Endodermal cell (in vitro differentiated cells): ENCODE results near the gene LARGE1. TPM values are rescaled to one million over a fixed set of nuclear protein-coding genes. Genes with fewer than 3 reads are reported as not detected.

ENCODE experiments used
- DNase-seq: peaks from one replicate; pipeline ENCODE4 v3.0.0-alpha.2; 2017
- H3K27ac ChIP-seq: 2 replicates; pipeline ENCODE4 v1.5.1; 2013; ENCODE audit warnings: mild to moderate bottlenecking, low read depth, low read length, moderate library complexity
- H3K27me3 ChIP-seq: 2 replicates; pipeline ENCODE4 v1.6.1; 2013; ENCODE audit warnings: mild to moderate bottlenecking, low read length, moderate library complexity; ENCODE audit not compliant: insufficient read depth, control insufficient read depth, poor library complexity, severe bottlenecking
- H3K36me3 ChIP-seq: 2 replicates; pipeline ENCODE4 v1.7.0; 2013; ENCODE audit warnings: mild to moderate bottlenecking, low read length, moderate library complexity; ENCODE audit not compliant: control insufficient read depth, insufficient read depth
- H3K4me1 ChIP-seq: one replicate; pipeline ENCODE4 v1.7.0; 2013; ENCODE audit warnings: low read length; ENCODE audit not compliant: control insufficient read depth, insufficient read depth
- H3K4me3 ChIP-seq: 2 replicates; pipeline ENCODE4 v1.5.1; 2013; ENCODE audit warnings: mild to moderate bottlenecking, low read length, moderate library complexity
- H3K9ac ChIP-seq: 2 replicates; pipeline ENCODE4 v1.6.1; 2013; ENCODE audit warnings: mild to moderate bottlenecking, low read length, moderate library complexity; ENCODE audit not compliant: poor library complexity, severe bottlenecking; ENCODE audit errors: extremely low read depth
- H3K9me3 ChIP-seq: 2 replicates; pipeline ENCODE4 v1.6.1; 2013; ENCODE audit warnings: mild to moderate bottlenecking, low read length, moderate library complexity; ENCODE audit not compliant: control insufficient read depth
- H3K27ac Mint-ChIP-seq: 2 replicates; pipeline ENCODE4 v1.8.0; 2020; ENCODE audit warnings: mixed read lengths
- H3K27me3 Mint-ChIP-seq: 2 replicates; pipeline ENCODE4 v1.8.0; 2021; ENCODE audit warnings: mild to moderate bottlenecking, mixed read lengths; ENCODE audit not compliant: insufficient read depth
- H3K36me3 Mint-ChIP-seq: 2 replicates; pipeline ENCODE4 v1.8.0; 2020; ENCODE audit warnings: low read depth, mixed read lengths
- H3K4me1 Mint-ChIP-seq: 2 replicates; pipeline ENCODE4 v1.8.0; 2020; ENCODE audit warnings: mixed read lengths
- H3K4me3 Mint-ChIP-seq: 2 replicates; pipeline ENCODE4 v1.8.0; 2020; ENCODE audit warnings: mild to moderate bottlenecking, moderate library complexity, mixed read lengths
- H3K9me3 Mint-ChIP-seq: 2 replicates; pipeline ENCODE4 v1.8.0; 2020; ENCODE audit warnings: mild to moderate bottlenecking, mixed read lengths
- WGBS, 2 experiments: methylation state at CpG; one replicate each; pipeline versions ENCODE4 v1.1.5 to v1.1.7; 2013; ENCODE audit warnings: missing lambda C conversion rate in 2 of 2, mixed read lengths in 1 of 2; ENCODE audit not compliant: insufficient coverage in 1 of 2, insufficient read length in 1 of 2; 5-methylcytosine and 5-hydroxymethylcytosine counted together
- total RNA-seq, 2 donors: library from RNA; stranded (reverse); fragmentation: NEBNext Ultra II Directional in 1 of 2; extraction: Animal tissue kit (Norgen Biotek cat#: 25700) in 1 of 2; gene quantifications; 2 replicates in 1 of 2; 3 replicates in 1 of 2; pipeline ENCODE4 v1.2.1, GENCODE V29; 2021
- TF ChIP-seq, protein P1 (sequence below): fragments of 200-600 bp; sonication (generic); conservative IDR thresholded peaks from 2 replicates; pipeline ENCODE4 v1.5.0; 2021; ENCODE audit warnings: antibody characterized with exemption, mild to moderate bottlenecking

Gene LARGE1
- total RNA-seq, 2 donors from 2014 or later, result 17.5 to 24.3 TPM

DNA sequence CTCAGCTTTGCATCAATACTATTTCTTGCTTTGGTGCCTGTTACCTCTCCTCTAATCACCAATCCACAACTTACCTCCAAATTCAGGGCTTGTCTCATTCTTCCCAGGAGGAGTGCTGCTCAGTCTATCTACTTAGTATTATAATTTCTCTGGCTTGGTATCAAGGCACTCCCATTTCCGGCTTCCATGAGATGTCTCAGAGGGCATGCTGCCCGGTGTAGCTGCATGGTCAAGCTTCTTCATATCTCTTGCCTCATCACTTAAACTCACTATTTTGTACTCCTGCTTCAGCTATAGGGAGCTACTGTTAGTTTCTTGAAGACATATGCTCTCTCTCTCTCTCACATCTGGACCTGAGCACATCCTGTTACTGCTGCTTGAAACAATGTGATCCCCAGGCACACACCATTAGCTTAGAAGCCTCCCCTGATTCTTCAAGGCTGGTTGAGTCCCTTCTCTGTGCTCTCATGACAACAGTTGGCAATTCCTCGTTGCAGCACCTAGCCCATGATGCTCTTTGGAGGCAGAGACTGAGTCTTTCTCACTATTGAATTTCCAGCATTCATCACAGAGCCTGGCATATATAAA lies 679.3 kb downstream of the LARGE1 start:
- Mint-ChIP-seq H3K27me3 (peaks cover 23% of the 10 kb centered on the region), H3K36me3 (no peaks in the 10 kb centered on the region), H3K9me3 (peaks cover 11% of the 10 kb centered on the region), H3K27ac (no peak overlapping the region), H3K4me1 (no peaks in the 10 kb centered on the region), H3K4me3 (no peak overlapping the region)
- no peaks in the 10 kb centered on the region for H3K4me1 ChIP-seq
- no peaks in the 10 kb centered on the region for H3K36me3 ChIP-seq
- TF ChIP-seq, protein P1, sequence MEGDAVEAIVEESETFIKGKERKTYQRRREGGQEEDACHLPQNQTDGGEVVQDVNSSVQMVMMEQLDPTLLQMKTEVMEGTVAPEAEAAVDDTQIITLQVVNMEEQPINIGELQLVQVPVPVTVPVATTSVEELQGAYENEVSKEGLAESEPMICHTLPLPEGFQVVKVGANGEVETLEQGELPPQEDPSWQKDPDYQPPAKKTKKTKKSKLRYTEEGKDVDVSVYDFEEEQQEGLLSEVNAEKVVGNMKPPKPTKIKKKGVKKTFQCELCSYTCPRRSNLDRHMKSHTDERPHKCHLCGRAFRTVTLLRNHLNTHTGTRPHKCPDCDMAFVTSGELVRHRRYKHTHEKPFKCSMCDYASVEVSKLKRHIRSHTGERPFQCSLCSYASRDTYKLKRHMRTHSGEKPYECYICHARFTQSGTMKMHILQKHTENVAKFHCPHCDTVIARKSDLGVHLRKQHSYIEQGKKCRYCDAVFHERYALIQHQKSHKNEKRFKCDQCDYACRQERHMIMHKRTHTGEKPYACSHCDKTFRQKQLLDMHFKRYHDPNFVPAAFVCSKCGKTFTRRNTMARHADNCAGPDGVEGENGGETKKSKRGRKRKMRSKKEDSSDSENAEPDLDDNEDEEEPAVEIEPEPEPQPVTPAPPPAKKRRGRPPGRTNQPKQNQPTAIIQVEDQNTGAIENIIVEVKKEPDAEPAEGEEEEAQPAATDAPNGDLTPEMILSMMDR, result no peak
- DNase-seq, result no peak
- no peak overlapping the region for H3K4me3 ChIP-seq
- peaks cover 10% of the 10 kb centered on the region for H3K27me3 ChIP-seq
- 88 to 100% methylated on average over 2 to 3 of the region's 3 CpGs for WGBS, 2 experiments
- no peaks in the 10 kb centered on the region for H3K9me3 ChIP-seq
- no peak overlapping the region for H3K9ac ChIP-seq
- H3K27ac ChIP-seq, result no peak overlapping the region

DNA sequence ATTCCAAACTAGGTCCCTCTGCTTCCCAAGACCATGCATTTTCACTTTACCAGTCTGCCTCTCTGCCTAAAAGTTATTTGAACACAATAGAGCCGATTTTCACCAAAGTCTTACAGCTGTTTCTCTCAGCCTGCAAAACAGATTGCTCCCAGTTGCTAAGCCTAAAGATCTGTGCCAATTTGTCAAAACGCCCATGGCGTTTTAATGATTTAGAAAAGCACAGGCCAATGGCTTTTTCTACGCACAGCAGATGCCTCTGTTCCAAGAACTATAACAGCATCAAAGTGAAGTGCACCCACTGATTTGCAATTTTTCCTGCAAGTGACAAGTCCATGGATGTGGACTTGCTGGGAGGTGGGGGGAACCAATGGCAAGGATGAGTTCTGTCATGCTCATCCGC lies 688.2 kb downstream of the LARGE1 start:
- Mint-ChIP-seq H3K4me1 (no peaks in the 10 kb centered on the region), H3K27me3 (peaks cover 19% of the 10 kb centered on the region), H3K4me3 (no peak overlapping the region), H3K9me3 (peaks cover 52% of the 10 kb centered on the region), H3K27ac (no peak overlapping the region), H3K36me3 (peaks cover 3% of the 10 kb centered on the region)
- Histone ChIP-seq H3K4me1 (no peaks in the 10 kb centered on the region), H3K4me3 (no peak overlapping the region), H3K9ac (no peak overlapping the region), H3K27ac (no peak overlapping the region), H3K36me3 (no peaks in the 10 kb centered on the region), H3K9me3 (peaks cover 51% of the 10 kb centered on the region), H3K27me3 (no peaks in the 10 kb centered on the region)
- 79 to 89% methylated on average over 4 to 5 of the region's 5 CpGs for WGBS, 2 experiments
- DNase-seq, result no peak
- TF ChIP-seq, protein P1, result no peak

DNA sequence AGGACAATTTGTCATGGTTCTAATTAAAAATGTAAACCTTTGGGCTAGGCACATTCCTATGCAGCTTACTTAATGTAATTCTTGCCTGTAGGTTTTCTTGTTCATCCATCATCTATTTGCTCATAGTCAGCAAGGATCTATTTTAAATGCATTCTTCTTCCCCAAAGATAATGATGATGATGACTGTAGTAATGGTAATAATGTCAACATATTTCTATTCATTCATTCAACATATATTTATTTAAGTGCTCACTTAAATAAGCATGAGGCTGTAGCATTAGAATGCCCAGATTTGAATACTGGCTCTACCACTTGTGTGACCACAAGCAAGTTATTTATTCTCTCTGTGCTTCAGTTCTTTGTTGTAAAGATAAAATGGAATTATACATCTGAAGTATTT lies 692.5 kb downstream of the LARGE1 start:
- DNase-seq, result no peak
- H3K27ac Mint-ChIP-seq, result no peak overlapping the region
- Histone ChIP-seq H3K27me3 (no peaks in the 10 kb centered on the region), H3K9ac (no peak overlapping the region), H3K4me3 (no peak overlapping the region), H3K9me3 (peaks cover 53% of the 10 kb centered on the region), H3K36me3 (no peaks in the 10 kb centered on the region), H3K4me1 (no peaks in the 10 kb centered on the region), H3K27ac (no peak overlapping the region)
- no peak overlapping the region for H3K4me3 Mint-ChIP-seq
- peaks cover 51% of the 10 kb centered on the region for H3K9me3 Mint-ChIP-seq
- H3K4me1 Mint-ChIP-seq, result no peaks in the 10 kb centered on the region
- H3K27me3 Mint-ChIP-seq, result peaks cover 6% of the 10 kb centered on the region
- peaks cover 3% of the 10 kb centered on the region for H3K36me3 Mint-ChIP-seq
- TF ChIP-seq, protein P1, result no peak
